ENCODE results near the gene TFCP2L1.

The TFCP2L1 gene

GRCh38 chr2:121266543-121267106 is 18.4 kb downstream of the TFCP2L1 start:
- no peak for DNase-seq (ENCODE audit: low read depth in 3 of 3)

- DNase-seq (ENCODE audit: low read depth in 3 of 3): no peak
Observed at GRCh38 chr2:121263996-121264715, 20.8 kb downstream of the TFCP2L1 start.

GRCh38 chr2:121260370-121261154 is 24.4 kb downstream of the TFCP2L1 start:
- DNase-seq (ENCODE audit: low read depth in 3 of 3): no peak

DNA sequence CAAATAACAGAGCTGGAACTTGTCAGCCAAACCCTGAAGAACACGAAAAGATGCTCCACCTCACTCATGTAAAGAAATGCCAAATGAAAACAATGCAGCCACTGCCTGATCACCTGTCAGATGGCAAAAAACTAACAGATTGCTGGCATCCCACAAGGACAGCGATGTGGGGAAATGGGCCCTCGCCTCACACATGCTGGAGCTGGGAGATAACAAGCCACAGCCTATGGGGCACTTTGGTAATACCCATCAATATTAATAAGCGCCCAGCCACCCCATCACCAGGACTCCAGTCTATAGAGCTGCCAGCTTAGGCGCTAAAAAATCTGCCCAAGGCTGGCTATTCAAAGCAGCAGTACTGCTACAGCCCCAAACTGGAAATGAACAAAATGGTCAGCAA is 27.0 kb downstream of the TFCP2L1 start:
- no peak for DNase-seq (ENCODE audit: low read depth in 3 of 3)

GRCh38 chr2:121257480-121257840 is 27.5 kb downstream of the TFCP2L1 start:
- no peak for DNase-seq (ENCODE audit: low read depth in 3 of 3)

DNA sequence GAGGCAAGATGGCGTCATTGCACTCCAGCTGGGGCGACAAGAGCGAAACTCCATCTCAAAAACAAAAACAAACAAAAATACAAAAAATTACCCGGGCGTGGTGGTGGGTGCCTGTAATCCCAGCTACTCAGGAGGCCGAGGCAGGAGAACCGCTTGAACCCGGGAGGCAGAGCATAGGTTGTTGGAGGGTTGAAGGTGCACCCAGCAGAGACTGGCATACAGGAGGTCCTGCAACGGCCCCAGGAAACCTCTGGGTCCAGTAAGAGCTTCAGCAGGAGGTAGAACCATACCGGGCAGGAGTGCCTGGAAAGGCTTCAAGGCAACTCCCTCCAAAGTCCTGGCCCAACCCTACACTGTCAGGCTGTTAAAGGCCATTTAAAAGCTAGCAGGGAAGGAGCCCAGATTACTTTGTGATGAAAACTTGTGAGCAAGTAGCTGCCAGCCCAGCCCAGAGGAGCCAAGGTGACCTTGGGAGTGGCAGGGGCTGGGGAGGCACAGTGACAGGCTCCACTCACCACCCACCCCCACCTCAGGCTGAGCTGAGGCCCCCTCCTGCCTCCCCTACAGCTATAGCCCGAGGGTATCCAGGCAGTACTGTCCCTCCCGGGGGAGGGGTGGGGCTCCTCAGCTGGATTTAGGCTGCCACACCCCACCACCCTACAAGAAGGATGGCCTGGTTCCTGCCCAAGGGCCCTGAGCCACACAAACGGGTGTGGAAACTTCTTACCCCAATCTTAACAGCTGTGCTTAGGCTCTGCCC is 28.1 kb downstream of the TFCP2L1 start:
- DNase-seq (ENCODE audit: low read depth in 3 of 3): no peak

DNA sequence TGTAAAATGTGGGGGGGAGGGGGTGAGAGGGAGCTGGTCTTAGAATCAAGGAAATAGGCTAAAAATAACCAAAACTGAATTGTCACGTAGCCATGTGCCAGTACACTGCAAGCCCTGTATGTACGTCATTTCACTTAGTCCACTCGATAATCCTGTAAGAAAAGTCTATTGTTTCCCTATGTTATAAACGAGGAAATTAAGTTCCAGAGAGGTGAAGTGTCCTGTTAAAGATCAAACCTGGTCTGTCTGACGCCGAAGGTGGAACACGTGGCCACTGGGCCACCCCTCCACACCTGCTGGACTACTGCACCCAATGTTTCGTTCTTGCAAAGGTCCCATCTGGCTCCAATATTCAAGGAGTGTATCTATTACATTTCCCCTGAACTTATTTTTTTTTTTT is 29.6 kb downstream of the TFCP2L1 start:
- no peak for DNase-seq (ENCODE audit: low read depth in 3 of 3)

- no peak for DNase-seq (ENCODE audit: low read depth in 3 of 3)
Observed at GRCh38 chr2:121254748-121255147, 30.3 kb downstream of the TFCP2L1 start.

DNA sequence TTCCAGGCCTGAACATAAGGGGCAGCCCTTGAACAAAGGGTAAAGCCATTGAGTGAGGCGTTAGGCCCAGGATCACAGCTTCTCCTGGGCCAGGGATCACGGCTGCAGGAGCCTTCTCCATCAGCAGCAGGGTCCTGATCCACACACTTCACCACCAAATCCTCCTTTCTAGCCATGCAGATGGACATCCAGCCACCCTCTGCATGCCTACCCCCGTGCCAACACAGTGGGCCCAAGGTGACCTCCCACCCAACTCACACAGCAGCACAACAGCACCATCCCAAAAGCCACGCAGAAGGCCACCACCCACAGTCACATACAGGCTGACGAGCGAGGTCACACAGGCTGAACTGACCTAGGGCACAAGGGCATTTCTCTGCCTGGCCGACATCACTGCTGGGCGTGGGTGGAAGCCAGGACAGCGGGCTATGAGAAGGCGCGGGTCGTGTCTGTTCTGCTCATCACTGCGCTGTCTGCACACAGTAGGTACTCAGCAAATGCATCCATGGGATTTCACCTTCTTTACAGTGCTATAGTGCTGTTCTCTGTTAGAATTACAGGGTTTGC is 31.2 kb downstream of the TFCP2L1 start:
- no peak for DNase-seq (ENCODE audit: low read depth in 3 of 3)

- DNase-seq (ENCODE audit: low read depth in 3 of 3): no peak
Observed at GRCh38 chr2:121253021-121253673, 31.9 kb downstream of the TFCP2L1 start.

DNA sequence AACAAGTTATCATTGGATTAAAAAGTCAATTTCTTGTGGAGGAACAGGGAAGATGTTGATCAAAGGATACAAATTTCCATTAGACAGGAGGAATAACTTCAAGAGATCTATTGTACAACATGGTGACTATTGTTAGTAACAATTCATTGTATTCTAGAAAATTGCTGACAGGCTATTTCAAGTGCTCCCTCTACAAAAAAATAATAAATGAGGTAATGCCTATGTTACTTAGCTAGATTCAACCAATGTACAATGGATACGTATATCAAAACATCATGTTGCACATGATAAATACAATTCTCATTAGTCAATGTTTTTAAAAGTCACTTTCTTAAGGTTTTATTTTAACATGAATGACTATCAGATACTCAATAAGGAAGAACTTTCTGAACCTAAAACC is 33.5 kb downstream of the TFCP2L1 start:
- DNase-seq (ENCODE audit: low read depth in 3 of 3): no peak

DNA sequence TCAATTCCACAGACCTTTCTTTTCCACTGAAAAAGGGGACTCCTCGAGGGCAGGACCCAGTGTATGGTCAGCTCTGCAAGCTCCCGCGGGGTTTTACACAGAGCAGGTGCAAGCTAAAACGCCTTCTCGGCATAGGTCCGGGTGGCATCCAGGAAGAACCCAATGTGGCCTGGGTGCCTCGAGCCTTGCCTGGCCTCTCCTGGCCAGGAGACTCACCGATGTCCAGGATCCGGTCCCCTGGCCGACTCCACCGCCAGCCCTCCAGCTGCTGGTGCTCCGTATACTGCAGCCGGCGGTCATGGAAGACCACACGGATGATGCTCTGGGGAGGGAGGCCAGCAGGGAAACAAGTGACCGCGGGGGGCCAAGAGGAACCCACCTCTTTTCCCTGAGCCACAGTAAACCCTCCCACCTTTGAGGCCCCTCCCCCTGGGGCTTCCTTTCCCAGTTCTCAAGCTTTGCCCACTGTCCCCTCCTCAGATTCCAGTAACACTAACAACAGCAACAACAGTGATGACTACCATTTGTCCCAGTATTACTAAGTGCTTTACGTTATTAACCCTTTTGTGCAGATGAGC is 36.1 kb downstream of the TFCP2L1 start:
- DNase-seq (ENCODE audit: low read depth in 3 of 3): no peak

- DNase-seq (ENCODE audit: low read depth in 3 of 3): no peak
Observed at GRCh38 chr2:121247971-121248370, 37.0 kb downstream of the TFCP2L1 start.

GRCh38 chr2:121247534-121247933 is 37.5 kb downstream of the TFCP2L1 start:
- no peak for DNase-seq (ENCODE audit: low read depth in 3 of 3)

DNA sequence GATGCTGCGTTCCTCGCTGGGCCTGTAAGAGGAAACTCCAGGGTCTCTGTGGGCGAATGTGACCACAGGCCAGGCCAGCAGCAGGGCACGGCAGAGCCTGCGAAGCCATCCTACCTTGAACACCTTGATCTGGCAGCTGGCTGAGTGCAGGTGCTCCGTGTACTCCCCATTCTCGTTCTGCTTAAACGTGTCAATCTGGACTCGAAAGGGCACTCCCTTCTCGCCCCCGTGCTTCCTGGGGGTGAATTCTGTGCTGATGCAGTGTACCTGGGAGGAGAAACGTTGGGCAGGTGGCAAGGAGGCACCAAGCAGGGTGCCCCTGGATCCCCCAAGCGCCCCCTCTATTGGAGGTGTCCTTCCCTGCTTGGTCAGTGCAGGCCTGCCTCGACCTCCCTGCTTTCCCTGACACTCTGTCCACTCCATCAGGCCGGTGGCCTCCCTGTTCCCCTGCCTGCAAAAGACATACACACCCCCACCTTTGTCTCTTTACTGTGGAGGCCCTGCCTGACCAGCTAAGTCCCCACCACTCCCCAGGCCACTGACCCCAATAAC is 38.2 kb downstream of the TFCP2L1 start:
- no peak for DNase-seq (ENCODE audit: low read depth in 3 of 3)

DNA sequence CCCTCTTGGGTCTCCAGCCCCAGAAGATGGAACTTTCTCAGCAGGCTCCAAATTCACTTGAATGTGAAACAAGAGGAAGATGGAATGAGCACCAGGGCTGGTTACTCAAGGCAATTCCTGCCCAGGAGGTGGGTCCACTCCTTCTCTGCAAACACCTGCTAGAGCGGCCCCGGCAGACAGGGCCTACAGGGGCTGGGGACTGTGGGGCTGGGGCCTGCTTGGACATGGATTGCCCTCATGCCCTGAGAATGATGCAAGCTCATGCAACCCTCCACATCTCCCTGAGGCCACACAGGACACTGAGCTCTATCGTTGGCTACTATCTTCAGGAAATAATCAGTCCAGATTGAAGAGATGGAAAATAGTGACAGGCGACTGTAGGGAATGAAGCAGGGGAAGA is 39.1 kb downstream of the TFCP2L1 start:
- DNase-seq (ENCODE audit: low read depth in 3 of 3): no peak

DNA sequence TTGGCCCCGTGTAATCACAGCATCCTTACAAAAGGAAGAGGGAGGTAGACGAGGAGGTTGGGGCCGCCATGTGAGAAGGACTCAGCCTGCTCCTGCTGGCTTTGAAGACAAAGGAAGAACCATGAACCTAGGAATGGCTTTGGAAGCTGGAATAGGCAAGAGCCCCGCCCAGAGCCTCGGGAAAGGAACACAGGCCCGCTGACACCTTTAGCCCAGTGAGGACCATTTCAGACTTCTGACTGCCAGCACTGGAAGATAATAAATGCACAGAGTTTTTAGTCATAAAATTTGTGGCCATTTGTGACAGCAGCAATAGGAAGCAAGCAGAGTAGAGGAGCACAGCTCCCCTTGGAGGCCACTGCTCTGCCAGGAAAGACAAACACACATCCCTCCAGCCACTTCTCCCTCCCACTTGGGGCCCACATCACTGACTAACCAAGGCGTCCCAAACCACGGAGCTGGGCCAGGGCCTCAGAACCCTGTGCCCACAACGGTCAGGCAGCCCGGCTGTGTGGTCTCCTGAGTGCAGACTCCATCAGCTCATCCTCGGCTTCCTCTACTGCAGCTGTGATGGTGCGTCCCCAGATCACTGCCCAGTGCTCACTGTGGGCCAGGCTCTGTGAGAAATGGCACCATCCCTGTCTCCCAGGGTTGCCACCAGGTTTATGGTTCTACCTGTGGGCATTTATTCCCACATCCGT is 39.7 kb downstream of the TFCP2L1 start:
- no peak for DNase-seq (ENCODE audit: low read depth in 3 of 3)

DNA sequence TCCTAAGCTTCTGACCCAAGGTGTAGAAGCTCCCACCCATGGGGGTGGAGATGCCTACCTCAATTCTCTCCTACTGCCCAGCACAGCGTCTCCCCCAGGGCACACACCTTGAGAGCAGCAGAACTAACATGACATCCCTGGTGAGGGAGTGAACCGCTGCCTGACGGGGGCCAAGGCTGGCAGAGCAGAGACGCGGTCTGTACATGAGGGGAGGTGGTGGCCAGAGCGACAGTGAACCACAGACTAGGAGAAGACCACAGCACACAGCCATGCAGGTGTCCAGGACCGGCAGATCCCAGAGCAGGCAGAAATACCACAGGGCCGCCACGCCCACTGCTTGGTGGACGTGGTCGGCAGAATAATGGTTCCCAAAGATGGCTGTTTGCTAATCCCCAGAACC is 40.4 kb downstream of the TFCP2L1 start:
- no peak for DNase-seq (ENCODE audit: low read depth in 3 of 3)

DNA sequence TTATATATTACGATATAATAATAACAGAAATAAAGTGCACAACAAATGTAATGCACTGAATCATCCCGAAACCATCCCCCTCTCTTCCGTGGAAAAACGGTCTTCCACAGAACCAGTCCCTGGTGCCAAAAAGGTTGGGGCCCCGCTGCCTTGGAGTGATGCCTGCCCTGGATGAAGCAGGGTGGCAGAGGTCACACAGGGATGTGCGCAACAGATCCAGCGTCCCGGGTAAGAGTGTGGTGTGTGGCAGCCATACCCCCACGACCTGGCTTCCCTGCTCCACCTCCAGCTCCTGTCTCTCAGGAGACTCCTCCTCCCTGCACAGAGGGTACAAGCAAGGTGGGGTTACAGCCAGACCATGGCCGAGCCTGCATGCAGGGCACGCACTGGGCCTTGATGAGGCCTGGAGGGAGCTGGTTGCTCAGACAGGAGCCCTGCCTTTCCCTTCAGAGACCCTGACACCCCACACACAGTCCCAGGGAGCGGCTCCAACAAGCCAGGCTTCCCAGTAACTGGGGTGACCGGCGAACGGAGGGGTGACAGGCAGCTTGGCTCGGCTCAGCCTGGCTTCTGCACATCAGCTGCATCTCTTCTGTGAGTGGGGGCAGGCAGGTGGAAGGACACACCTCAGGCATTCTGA is 41.1 kb downstream of the TFCP2L1 start:
- DNase-seq (ENCODE audit: low read depth in 3 of 3): no peak

DNA sequence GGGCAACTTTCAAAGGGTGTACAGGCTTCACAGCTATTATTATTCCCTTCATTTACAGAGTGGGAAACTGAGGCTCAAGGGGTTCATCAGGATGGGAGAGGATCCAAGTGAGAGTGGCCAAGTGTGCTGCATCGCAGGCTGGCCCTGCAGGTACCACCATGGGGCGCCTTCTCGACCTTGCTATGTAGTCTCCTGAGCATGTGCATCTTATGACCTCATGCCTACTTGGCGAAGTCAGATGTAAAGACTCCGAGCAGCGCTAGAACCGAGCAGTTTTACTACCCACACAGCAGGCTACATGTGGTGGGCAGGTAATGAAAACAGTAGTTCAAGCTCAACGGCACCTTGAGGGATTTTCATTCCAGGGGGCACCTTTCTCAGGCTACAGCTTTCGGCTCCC is 42.0 kb downstream of the TFCP2L1 start:
- no peak for DNase-seq (ENCODE audit: low read depth in 3 of 3)

All from stimulated activated CD4-positive, alpha-beta T cell treated with anti-CD3 and anti-CD28 coated beads, TNF-alpha, amount 100 ng/mL, for 4 hours (primary cell).